K562 (cell line): ENCODE data around the gene RAB13. TPM values are rescaled to one million over a fixed set of nuclear protein-coding genes. Genes with fewer than 3 reads are reported as not detected.
A peak's percentile ranks its signal among the peaks of the same experiment; 100 is the strongest.

Experiments
- BACH1 ChIP-seq: fragments of 200-800 bp; sonication (Bioruptor generic); IDR thresholded peaks from 2 replicates; pipeline ENCODE4 v1.6.1; 2016; ENCODE audit warnings: missing genetic modification characterization, missing compliant biosample characterization
- ILF3 ChIP-seq: fragments of 450-650 bp; IDR thresholded peaks from 2 replicates; pipeline ENCODE4 v1.6.1; 2018; ENCODE audit warnings: antibody characterized with exemption, mild to moderate bottlenecking, moderate library complexity, borderline replicate concordance
- KDM1A ChIP-seq, 2 experiments: fragments of 450-650 bp; IDR thresholded peaks; 2 replicates each; pipeline ENCODE4 v1.6.1; 2016; ENCODE audit warnings: mild to moderate bottlenecking in 2 of 2
- MTF1 ChIP-seq: fragments of 250-450 bp; sonication (Bioruptor Pico); IDR thresholded peaks from 2 replicates; pipeline ENCODE4 v1.9.0; 2021; ENCODE audit warnings: moderate library complexity, mild to moderate bottlenecking, inconsistent platforms, borderline replicate concordance
- PTRF ChIP-seq: fragments of 450-650 bp; IDR thresholded peaks from 2 replicates; pipeline ENCODE4 v1.6.1; 2016; ENCODE audit warnings: mild to moderate bottlenecking, missing genetic modification characterization, missing compliant biosample characterization
- SLC30A9 ChIP-seq: fragments of 250-450 bp; sonication (Bioruptor Pico); IDR thresholded peaks from 2 replicates; pipeline ENCODE4 v1.8.0; 2022; ENCODE audit warnings: mild to moderate bottlenecking, moderate library complexity
- SNAPC5 ChIP-seq: fragments of 250-450 bp; sonication (Bioruptor Pico); IDR thresholded peaks from 2 replicates; pipeline ENCODE4 v1.8.0; 2021; ENCODE audit warnings: moderate library complexity, mild to moderate bottlenecking, inconsistent platforms
- TEAD4 ChIP-seq, 2 experiments: sonication (generic) in 1 of 2; formaldehyde crosslinking in 1 of 2; IDR thresholded peaks; 2 replicates each; pipeline versions ENCODE4 v1.6.1 to v1.8.0; 2012 to 2022; ENCODE audit warnings: borderline replicate concordance in 1 of 2, inconsistent platforms in 1 of 2, low read length in 1 of 2, mild to moderate bottlenecking in 1 of 2, missing genetic modification reagents in 1 of 2
- TSC22D4 ChIP-seq: fragments of 450-650 bp; IDR thresholded peaks from 2 replicates; pipeline ENCODE4 v1.6.1; 2016; ENCODE audit warnings: missing genetic modification characterization, missing biosample characterization, control low read depth
- USF1 ChIP-seq: sonication (generic); formaldehyde crosslinking; IDR thresholded peaks from 2 replicates; pipeline ENCODE4 v1.9.0; 2022; ENCODE audit warnings: mild to moderate bottlenecking, missing genetic modification reagents
- ZBTB17 ChIP-seq: fragments of 450-650 bp; formaldehyde crosslinking; IDR thresholded peaks from 2 replicates; pipeline ENCODE4 v1.4.0; 2020; ENCODE audit warnings: mild to moderate bottlenecking
- ZNF407 ChIP-seq: fragments of 450-650 bp; IDR thresholded peaks from 2 replicates; pipeline ENCODE4 v1.6.1; 2016; ENCODE audit warnings: low read depth
- ZNF57 ChIP-seq: fragments of 450-650 bp; formaldehyde crosslinking; IDR thresholded peaks from 2 replicates; pipeline ENCODE4 v1.4.0; 2020; ENCODE audit warnings: mild to moderate bottlenecking, moderate library complexity
- polyA plus RNA-seq, 8 experiments: library from polyadenylated mRNA; depleted of rRNA in 4 of 8; stranded (reverse) in 5 of 8; unstranded in 3 of 8; fragments of >200 nt; fragmentation: Nextera tagmentation in 2 of 8; fragmentation: Illumina TruSeq in 1 of 8; extraction: Ambion mirVana in 2 of 8; extraction: Trizol in 1 of 8; gene quantifications; 2 replicates each; pipeline versions ENCODE4 v1.2.1 to v1.2.3, GENCODE V29; 2011 to 2014; ENCODE audit warnings: inconsistent platforms in 1 of 8, missing spikeins in 1 of 8
- total RNA-seq, 7 experiments: library from RNA; depleted of rRNA in 6 of 7; stranded (reverse); fragments of >200 nt in 6 of 7; fragmentation: Illumina TruSeq in 2 of 7; extraction: Trizol in 2 of 7; gene quantifications; 2 replicates each; pipeline versions ENCODE4 v1.2.1 to v1.2.3, GENCODE V29; 2011 to 2021; ENCODE audit warnings: low replicate concordance in 1 of 7
- TF ChIP-seq, protein P1 (sequence below), 2 experiments: fragments of 450-650 bp; conservative IDR thresholded peaks; 2 replicates each; pipeline ENCODE4 v1.6.1; 2017; ENCODE audit warnings: mild to moderate bottlenecking in 2 of 2, moderate library complexity in 2 of 2
- TF ChIP-seq, protein P2 (sequence below): sonication (generic); formaldehyde crosslinking; IDR thresholded peaks from 2 replicates; pipeline ENCODE4 v1.5.0; 2020; ENCODE audit warnings: missing genetic modification reagents

The RAB13 gene
- total and polyA plus RNA-seq, 9 of the 15 experiments (the other 6 are each of a cell fraction or from before 2014, with no cell fraction given): 22.3 to 100 (median 39.8) TPM

DNA sequence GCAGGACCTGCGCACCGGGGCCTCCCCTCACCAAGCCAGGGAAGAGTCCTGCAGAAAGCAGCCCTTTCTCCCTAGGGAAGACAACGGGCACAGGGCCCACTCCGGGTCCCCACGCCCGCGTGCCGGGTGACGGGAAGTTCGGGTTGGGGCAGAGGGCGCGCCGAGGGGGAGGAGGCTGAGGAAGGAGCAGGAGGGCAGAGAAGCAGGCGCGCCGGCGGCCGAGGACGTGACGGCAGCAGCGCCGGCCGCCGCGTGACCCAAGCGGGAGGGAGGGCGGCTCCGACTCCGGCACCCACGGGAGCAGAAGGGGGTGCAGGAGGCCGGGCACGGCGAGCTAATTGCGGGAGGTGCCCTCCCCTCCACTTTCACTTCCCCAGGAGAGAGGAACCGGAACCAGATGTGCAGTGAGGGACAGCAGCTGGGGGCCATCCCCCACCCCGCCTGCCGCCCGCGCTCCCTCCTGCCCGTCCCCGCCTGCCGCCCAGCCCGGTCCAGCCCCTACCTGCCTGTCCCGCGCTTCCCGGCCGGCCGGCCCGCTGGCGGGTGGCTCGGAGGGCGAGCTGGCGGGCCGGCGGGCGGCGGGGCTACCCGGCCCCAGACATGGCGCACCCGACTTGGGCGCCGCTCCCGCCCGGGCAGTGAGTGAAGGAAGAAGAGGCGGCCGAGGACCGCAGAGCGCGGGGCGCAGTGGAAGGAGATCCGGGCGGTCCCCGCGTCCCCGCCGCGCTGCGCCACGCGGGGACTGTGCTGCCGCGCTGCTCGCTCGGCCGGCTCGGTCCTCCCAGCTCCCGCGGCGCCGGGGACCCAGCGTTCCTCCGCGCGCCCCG is 40.1 kb downstream of the RAB13 start (continued):
- TF ChIP-seq ZNF407 (no peak), TEAD4 (IDR thresholded peaks at IDR 0.05; ENCODE audit: low read length) (no peak), TEAD4 (CRISPR knock-in tag; IDR thresholded peaks at IDR 0.05; ENCODE audit: borderline replicate concordance) (no peak), ILF3 (no peak), TSC22D4 (tag) (no peak), PTRF (tag) (no peak), ZBTB17 (CRISPR knock-in tag) (no peak), ZNF57 (CRISPR knock-in tag) (no peak), KDM1A (IDR thresholded peaks at IDR 0.05) (no peak), USF1 (peak; percentile 79), SLC30A9 (CRISPR knock-in tag) (no peak), SNAPC5 (CRISPR knock-in tag) (no peak), BACH1 (tag) (no peak), MTF1 (CRISPR knock-in tag) (no peak)
- TF ChIP-seq, protein P1, sequence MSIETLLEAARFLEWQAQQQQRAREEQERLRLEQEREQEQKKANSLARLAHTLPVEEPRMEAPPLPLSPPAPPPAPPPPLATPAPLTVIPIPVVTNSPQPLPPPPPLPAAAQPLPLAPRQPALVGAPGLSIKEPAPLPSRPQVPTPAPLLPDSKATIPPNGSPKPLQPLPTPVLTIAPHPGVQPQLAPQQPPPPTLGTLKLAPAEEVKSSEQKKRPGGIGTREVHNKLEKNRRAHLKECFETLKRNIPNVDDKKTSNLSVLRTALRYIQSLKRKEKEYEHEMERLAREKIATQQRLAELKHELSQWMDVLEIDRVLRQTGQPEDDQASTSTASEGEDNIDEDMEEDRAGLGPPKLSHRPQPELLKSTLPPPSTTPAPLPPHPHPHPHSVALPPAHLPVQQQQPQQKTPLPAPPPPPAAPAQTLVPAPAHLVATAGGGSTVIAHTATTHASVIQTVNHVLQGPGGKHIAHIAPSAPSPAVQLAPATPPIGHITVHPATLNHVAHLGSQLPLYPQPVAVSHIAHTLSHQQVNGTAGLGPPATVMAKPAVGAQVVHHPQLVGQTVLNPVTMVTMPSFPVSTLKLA (conservative IDR thresholded peaks at IDR 0.05): peak; percentile 65 to 76
- TF ChIP-seq, protein P2, sequence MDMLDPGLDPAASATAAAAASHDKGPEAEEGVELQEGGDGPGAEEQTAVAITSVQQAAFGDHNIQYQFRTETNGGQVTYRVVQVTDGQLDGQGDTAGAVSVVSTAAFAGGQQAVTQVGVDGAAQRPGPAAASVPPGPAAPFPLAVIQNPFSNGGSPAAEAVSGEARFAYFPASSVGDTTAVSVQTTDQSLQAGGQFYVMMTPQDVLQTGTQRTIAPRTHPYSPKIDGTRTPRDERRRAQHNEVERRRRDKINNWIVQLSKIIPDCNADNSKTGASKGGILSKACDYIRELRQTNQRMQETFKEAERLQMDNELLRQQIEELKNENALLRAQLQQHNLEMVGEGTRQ: peak; percentile 57
